Neutrophil (primary cell): ENCODE data around the gene GTPBP3.
A peak's percentile ranks its signal among the peaks of the same experiment; 100 is the strongest.

Experiments
- H3K27ac ChIP-seq: fragments of 200-600 bp; sonication (generic); 2 replicates; pipeline ENCODE4 v1.5.1; 2016; ENCODE audit warnings: mild to moderate bottlenecking, moderate library complexity
- H3K27me3 ChIP-seq: fragments of 200-600 bp; sonication (generic); 2 replicates; pipeline ENCODE4 v1.6.0; 2016; ENCODE audit warnings: mild to moderate bottlenecking
- H3K36me3 ChIP-seq: fragments of 200-600 bp; sonication (generic); 2 replicates; pipeline ENCODE4 v1.5.1; 2017
- H3K4me1 ChIP-seq, 2 experiments: fragments of 200-600 bp in 1 of 2; sonication (generic) in 1 of 2; 1 replicate in 1 of 2; 2 replicates in 1 of 2; pipeline versions ENCODE4 v1.5.1 to v1.6.1; 2013 to 2016; ENCODE audit warnings: low read depth in 1 of 2, low read length in 1 of 2, mild to moderate bottlenecking in 1 of 2, moderate library complexity in 1 of 2; ENCODE audit not compliant: control insufficient read depth in 1 of 2, insufficient read depth in 1 of 2
- H3K4me3 ChIP-seq, 2 experiments: fragments of 200-600 bp in 1 of 2; sonication (generic) in 1 of 2; 1 replicate in 1 of 2; 2 replicates in 1 of 2; pipeline ENCODE4 v1.5.1; 2013 to 2016; ENCODE audit warnings: low read depth in 1 of 2, low read length in 1 of 2, mild to moderate bottlenecking in 1 of 2, moderate library complexity in 1 of 2
- H3K9me3 ChIP-seq: fragments of 200-600 bp; sonication (generic); 2 replicates; pipeline ENCODE4 v1.5.1; 2016
- TF ChIP-seq, protein P1 (sequence below): fragments of 200-600 bp; sonication (generic); IDR thresholded peaks from 2 replicates; pipeline ENCODE4 v1.5.1; 2016; ENCODE audit warnings: antibody characterized with exemption

Gene GTPBP3

DNA sequence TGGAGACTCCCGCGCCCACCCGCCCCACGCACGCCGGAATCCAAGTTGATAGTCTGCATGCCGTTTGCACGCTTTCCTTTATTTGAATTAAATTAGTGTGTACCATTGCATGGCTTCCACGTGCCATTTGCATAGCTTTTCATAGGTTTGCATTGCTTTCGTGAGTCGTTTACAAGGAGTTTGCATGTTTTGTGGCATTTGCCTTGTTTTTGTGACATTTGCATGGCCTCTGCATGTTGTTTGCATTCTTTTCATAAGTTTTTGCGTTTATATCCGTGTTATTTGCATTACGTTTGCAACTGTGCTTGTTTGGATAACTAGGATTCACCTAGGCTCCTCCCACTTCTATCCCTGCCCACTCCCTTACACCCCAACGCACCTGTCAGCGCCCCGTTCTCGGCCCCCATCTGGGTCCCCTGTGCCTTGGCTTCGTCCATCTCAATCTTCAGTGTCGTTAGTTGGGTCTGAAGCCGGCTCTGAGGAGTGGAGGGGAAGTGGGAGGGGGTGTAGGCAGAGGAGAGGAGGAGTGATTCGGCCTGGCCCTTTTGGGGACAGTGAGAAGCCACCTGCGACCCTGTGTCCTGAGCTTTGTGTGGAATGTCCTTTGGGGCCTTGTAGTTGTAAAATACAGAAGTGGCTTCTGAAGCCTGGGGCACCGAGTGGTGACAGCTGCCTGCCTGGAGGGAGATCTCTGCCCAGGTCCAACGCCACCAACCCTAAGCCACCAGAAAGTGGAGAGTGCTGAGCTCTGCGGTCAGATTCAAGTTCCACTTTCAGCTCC is 54.2 kb downstream of the GTPBP3 start:
- Histone ChIP-seq H3K27me3 (peaks cover 55% of the 10 kb centered on the region), H3K27ac (no peak overlapping the region), H3K36me3 (no peaks in the 10 kb centered on the region), H3K4me3 (peak overlapping the region; percentile 24 to 45), H3K9me3 (no peaks in the 10 kb centered on the region), H3K4me1 (peaks cover 23 to 26% of the 10 kb centered on the region in 2 experiments)
- TF ChIP-seq, protein P1, sequence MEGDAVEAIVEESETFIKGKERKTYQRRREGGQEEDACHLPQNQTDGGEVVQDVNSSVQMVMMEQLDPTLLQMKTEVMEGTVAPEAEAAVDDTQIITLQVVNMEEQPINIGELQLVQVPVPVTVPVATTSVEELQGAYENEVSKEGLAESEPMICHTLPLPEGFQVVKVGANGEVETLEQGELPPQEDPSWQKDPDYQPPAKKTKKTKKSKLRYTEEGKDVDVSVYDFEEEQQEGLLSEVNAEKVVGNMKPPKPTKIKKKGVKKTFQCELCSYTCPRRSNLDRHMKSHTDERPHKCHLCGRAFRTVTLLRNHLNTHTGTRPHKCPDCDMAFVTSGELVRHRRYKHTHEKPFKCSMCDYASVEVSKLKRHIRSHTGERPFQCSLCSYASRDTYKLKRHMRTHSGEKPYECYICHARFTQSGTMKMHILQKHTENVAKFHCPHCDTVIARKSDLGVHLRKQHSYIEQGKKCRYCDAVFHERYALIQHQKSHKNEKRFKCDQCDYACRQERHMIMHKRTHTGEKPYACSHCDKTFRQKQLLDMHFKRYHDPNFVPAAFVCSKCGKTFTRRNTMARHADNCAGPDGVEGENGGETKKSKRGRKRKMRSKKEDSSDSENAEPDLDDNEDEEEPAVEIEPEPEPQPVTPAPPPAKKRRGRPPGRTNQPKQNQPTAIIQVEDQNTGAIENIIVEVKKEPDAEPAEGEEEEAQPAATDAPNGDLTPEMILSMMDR, result no peak
